Left colon (tissue), 2 donors: Measurements from ENCODE around the gene PMPCB. TPM values are rescaled to one million over a fixed set of nuclear protein-coding genes. Genes with fewer than 3 reads are reported as not detected.

ENCODE experiments used
- total RNA-seq, 2 donors: library from RNA; stranded (reverse); fragmentation: NEBNext Ultra II Directional; extraction: Animal tissue kit (Norgen Biotek cat#: 25700); gene quantifications; one replicate each; pipeline ENCODE4 v1.2.1, GENCODE V29; 2021
- donor health status: DM: no; HTN: no; CAD: no.
- donor health status: DM: yes; HTN: yes; CAD: no.

The PMPCB gene
- total RNA-seq, 2 donors from 2014 or later, result 63.2 to 63.6 TPM

Other genes starting within 250 kb of the PMPCB start
- gene FBXL13, start 222.6 kb upstream of the PMPCB start, total RNA-seq, result 1 to 10 TPM in 1 of 2 donors, under 1 TPM in 1; 0.15 to 1.5 TPM
- gene ARMC10, start 222.3 kb upstream of the PMPCB start, total RNA-seq, result 10 to 100 TPM; 26.4 to 28.4 TPM
- gene NAPEPLD, start 148.3 kb upstream of the PMPCB start, total RNA-seq, result 10 to 100 TPM; 47.5 to 66.5 TPM
- gene DNAJC2, start 47.3 kb downstream of the PMPCB start, total RNA-seq, result 10 to 100 TPM; 19.4 to 19.5 TPM
- 10 to 100 TPM; 64.6 to 70.2 TPM for gene PSMC2, start 50.2 kb downstream of the PMPCB start, total RNA-seq
- under 1 TPM in 1 of 2 donors, not detected in 1; 0.22 TPM for gene SLC26A5, start 148.8 kb downstream of the PMPCB start, total RNA-seq